K562 (cell line): Measurements from ENCODE around the gene POMGNT2. TPM values are rescaled to one million over a fixed set of nuclear protein-coding genes. Genes with fewer than 3 reads are reported as not detected.
A peak's percentile ranks its signal among the peaks of the same experiment; 100 is the strongest.

ENCODE experiments used
- ATAC-seq: fragments of 200-7000 bp; cut with Tn5 transposase; 3 replicates; pipeline ENCODE4 v1.9.1; 2020; ENCODE audit warnings: moderate library complexity
- BruUV-seq: library from RNA; stranded (reverse); fragments of 400-500 nt; replicated peaks from 2 replicates; lab custom pipeline; 2021; lab: Mats Ljungman, UMichigan
- CTCF ChIA-PET: fragments of 300-600 bp; formaldehyde crosslinking; extraction: SDS; loops from one replicate; lab custom pipeline; 2021; ENCODE audit warnings: low intra/inter-chr PET ratio; lab: Yijun Ruan, JAX
- POLR2A ChIA-PET: fragments of 300-600, 350-650 bp; sonication (Branson Sonifier 250); formaldehyde crosslinking; extraction: SDS; loops from one replicate; lab custom pipeline; 2021; ENCODE audit warnings: antibody characterized with exemption, inconsistent platforms; lab: Yijun Ruan, JAX
- DNase-seq, 4 experiments: peaks; one replicate each; pipeline versions ENCODE4 v3.0.0 to v3.0.0-alpha.2; 2011 to 2018; ENCODE audit warnings: low spot score in 3 of 4, mixed read lengths in 3 of 4; ENCODE audit errors: extremely low read depth in 1 of 4
- FAIRE-seq: peaks from 2 replicates; lab custom pipeline; 2011; peaks lifted over from hg19 to GRCh38; lab: Jason Lieb, UNC
- H2AFZ ChIP-seq: 2 replicates; pipeline ENCODE4 v1.6.0; 2011; ENCODE audit warnings: low read depth, low read length, control low read depth, inconsistent platforms
- H3K27ac ChIP-seq: fragments of 200-600 bp; 3 replicates; pipeline ENCODE4 v1.8.0; 2011; ENCODE audit warnings: low read depth, mild to moderate bottlenecking, control low read depth, inconsistent platforms, low read length, moderate library complexity, mixed read lengths; ENCODE audit errors: extremely low read depth
- H3K27me3 ChIP-seq, 2 experiments: fragments of 300-600 bp in 1 of 2; 2 replicates in 1 of 2; 3 replicates in 1 of 2; pipeline versions ENCODE4 v1.6.0 to v1.8.0; 2011; ENCODE audit warnings: inconsistent platforms in 2 of 2, low read length in 2 of 2, mild to moderate bottlenecking in 1 of 2, mixed read lengths in 1 of 2, moderate library complexity in 1 of 2; ENCODE audit not compliant: control insufficient read depth in 2 of 2, insufficient read depth in 2 of 2
- H3K36me3 ChIP-seq: fragments of 300-600 bp; 3 replicates; pipeline ENCODE4 v1.8.0; 2011; ENCODE audit warnings: mild to moderate bottlenecking, low read length, inconsistent platforms; ENCODE audit not compliant: control insufficient read depth, insufficient read depth
- H3K4me1 ChIP-seq, 2 experiments: fragments of 200-600 bp in 1 of 2; replicated peaks in 1 of 2; 2 replicates in 1 of 2; 3 replicates in 1 of 2; pipeline versions ENCODE4 v1.5.1 to v1.8.0; 2011; ENCODE audit warnings: inconsistent platforms in 2 of 2, low read length in 2 of 2, mild to moderate bottlenecking in 1 of 2, mixed read lengths in 1 of 2, moderate library complexity in 1 of 2; ENCODE audit not compliant: control insufficient read depth in 2 of 2, insufficient read depth in 2 of 2
- H3K4me2 ChIP-seq: 2 replicates; pipeline ENCODE4 v1.6.1; 2011; ENCODE audit warnings: low read length, control low read depth, inconsistent platforms, mixed read lengths; ENCODE audit not compliant: insufficient read depth
- H3K4me3 ChIP-seq: fragments of 200-600 bp; sonication (generic), shearing (Covaris generic); 2 replicates; pipeline ENCODE4 v1.5.1; 2016; ENCODE audit warnings: control low read depth, inconsistent platforms
- H3K79me2 ChIP-seq: fragments of 200-600 bp; 3 replicates; pipeline ENCODE4 v1.8.0; 2011; ENCODE audit warnings: low read length, inconsistent platforms; ENCODE audit not compliant: control insufficient read depth, insufficient read depth
- H3K9ac ChIP-seq, 2 experiments: 2 replicates each; pipeline versions ENCODE4 v1.6.0 to v1.6.1; 2011; ENCODE audit warnings: low read depth in 2 of 2, low read length in 2 of 2, control low read depth in 1 of 2, inconsistent platforms in 1 of 2, mild to moderate bottlenecking in 1 of 2, mixed read lengths in 1 of 2; ENCODE audit not compliant: insufficient read depth in 1 of 2
- H3K9me1 ChIP-seq: one replicate; pipeline ENCODE4 v1.6.0; 2011; ENCODE audit warnings: inconsistent platforms, mild to moderate bottlenecking, low read length, moderate library complexity; ENCODE audit not compliant: control insufficient read depth, insufficient read depth
- H3K9me3 ChIP-seq: replicated peaks from 2 replicates; pipeline ENCODE4 v1.5.1; 2011; ENCODE audit warnings: low read depth, low read length, inconsistent platforms; ENCODE audit not compliant: control insufficient read depth, insufficient read depth
- H4K20me1 ChIP-seq: replicated peaks from 2 replicates; pipeline ENCODE4 v1.6.1; 2011; ENCODE audit warnings: low read length, inconsistent platforms, mixed read lengths; ENCODE audit not compliant: control insufficient read depth, insufficient read depth
- CAMTA2 ChIP-seq: fragments of 250-450 bp; sonication (Bioruptor Pico); conservative IDR thresholded peaks from 2 replicates; pipeline ENCODE4 v1.5.1; 2022
- GATAD2A ChIP-seq: fragments of 450-650 bp; IDR thresholded peaks from 2 replicates; pipeline ENCODE4 v1.6.1; 2017
- MIER1 ChIP-seq: fragments of 450-650 bp; IDR thresholded peaks from 2 replicates; pipeline ENCODE4 v1.6.1; 2016; ENCODE audit warnings: antibody characterized with exemption, mild to moderate bottlenecking, low read depth
- STAT5A ChIP-seq: IDR thresholded peaks from 2 replicates; pipeline ENCODE4 v1.6.1; 2012; ENCODE audit warnings: low read length, inconsistent platforms, borderline replicate concordance
- TAF1 ChIP-seq: IDR thresholded peaks from 2 replicates; pipeline ENCODE4 v1.6.1; 2011; ENCODE audit warnings: mild to moderate bottlenecking, low read length, moderate library complexity; ENCODE audit not compliant: insufficient read depth, control insufficient read depth, severe bottlenecking; ENCODE audit errors: extremely low read depth
- TEAD2 ChIP-seq: fragments of 450-650 bp; IDR thresholded peaks from 2 replicates; pipeline ENCODE4 v1.6.1; 2016; ENCODE audit warnings: missing genetic modification characterization, control low read depth, missing compliant biosample characterization
- TFAP4 ChIP-seq: sonication (generic); formaldehyde crosslinking; IDR thresholded peaks from 2 replicates; pipeline ENCODE4 v1.8.0; 2022; ENCODE audit warnings: missing genetic modification reagents, mild to moderate bottlenecking, moderate library complexity, borderline replicate concordance
- ZNF583 ChIP-seq: fragments of 250-450 bp; sonication (Bioruptor Pico); IDR thresholded peaks from 2 replicates; pipeline ENCODE4 v1.4.0; 2020
- ZNF644 ChIP-seq: fragments of 200-800 bp; sonication (Bioruptor generic); IDR thresholded peaks from 2 replicates; pipeline ENCODE4 v1.6.1; 2016; ENCODE audit warnings: low read depth, missing genetic modification characterization, missing compliant biosample characterization
- WGBS: fragments of 100-300 bp; shearing (Covaris generic); methylation state at CpG from one replicate; pipeline ENCODE4 v1.1.6; 2016; ENCODE audit warnings: low coverage, mixed read lengths; ENCODE audit not compliant: insufficient coverage; ENCODE audit errors: missing lambda C conversion rate; 5-methylcytosine and 5-hydroxymethylcytosine counted together
- in situ Hi-C: fragments of 300-500 bp; cut with MboI; formaldehyde crosslinking; loops from 4 replicates; pipeline ENCODE4 v1.15.0; 2018; ENCODE audit warnings: inconsistent platforms, mixed read lengths
- intact Hi-C: fragments of 100-400 bp; cut with micrococcal nuclease; formaldehyde crosslinking; loops from 2 replicates; pipeline ENCODE4 v1.14.2; 2022
- polyA plus RNA-seq, 8 experiments: library from polyadenylated mRNA; depleted of rRNA in 4 of 8; stranded (reverse) in 5 of 8; unstranded in 3 of 8; fragments of >200 nt; fragmentation: Nextera tagmentation in 2 of 8; fragmentation: Illumina TruSeq in 1 of 8; extraction: Ambion mirVana in 2 of 8; extraction: Trizol in 1 of 8; gene quantifications; 2 replicates each; pipeline versions ENCODE4 v1.2.1 to v1.2.3, GENCODE V29; 2011 to 2014; ENCODE audit warnings: inconsistent platforms in 1 of 8, missing spikeins in 1 of 8
- total RNA-seq, 7 experiments: library from RNA; depleted of rRNA in 6 of 7; stranded (reverse); fragments of >200 nt in 6 of 7; fragmentation: Illumina TruSeq in 2 of 7; extraction: Trizol in 2 of 7; gene quantifications; 2 replicates each; pipeline versions ENCODE4 v1.2.1 to v1.2.3, GENCODE V29; 2011 to 2021; ENCODE audit warnings: low replicate concordance in 1 of 7

POMGNT2 gene
- total and polyA plus RNA-seq, 9 of the 15 experiments (the other 6 are each of a cell fraction or from before 2014, with no cell fraction given) = 0.65 to 14.1 (median 10.3) TPM

DNA sequence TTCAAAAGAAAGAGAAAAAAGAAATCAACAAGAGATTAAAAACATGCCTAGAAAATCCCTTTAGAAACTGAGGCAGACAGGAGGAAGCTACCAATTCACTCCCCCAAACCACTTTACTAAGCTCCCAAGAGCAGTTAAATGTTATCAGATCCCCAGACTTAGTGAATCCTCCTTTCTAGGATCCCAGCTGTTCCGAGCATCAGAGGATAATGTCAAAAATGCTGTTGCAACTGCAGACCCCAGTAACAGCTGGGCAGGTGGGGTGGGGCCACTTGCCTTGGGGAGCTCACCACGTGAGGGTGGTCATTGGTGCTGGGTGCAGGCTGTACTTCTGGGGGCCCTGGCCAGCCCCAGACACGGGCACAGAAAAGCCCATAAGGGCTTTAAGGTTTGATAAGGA is 9.1 kb downstream of the POMGNT2 start:
- no peak for FAIRE-seq
- CTCF ChIA-PET = no interaction called here

DNA sequence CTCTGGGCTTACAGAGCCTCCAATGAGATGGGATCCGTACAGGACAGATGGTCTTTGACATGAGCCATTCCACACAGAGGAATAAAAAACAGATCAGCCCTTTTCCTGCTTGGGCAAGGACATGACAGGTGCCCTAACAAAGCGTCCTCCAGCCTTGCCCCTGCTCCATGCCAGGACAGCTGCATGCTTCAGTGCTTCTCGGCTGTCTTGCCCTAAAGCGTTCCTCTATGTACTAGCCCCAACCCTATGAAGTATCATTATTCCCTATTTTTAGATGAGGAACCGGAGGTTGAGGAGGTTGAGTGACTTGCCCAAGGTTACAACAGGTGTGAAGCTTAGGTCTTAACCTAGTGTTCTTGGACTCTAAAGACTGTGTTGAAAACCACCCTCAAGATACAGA is 10.5 kb downstream of the POMGNT2 start:
- Histone ChIP-seq H4K20me1 (peaks cover 42% of the 10 kb centered on the region), H3K36me3 (no peaks in the 10 kb centered on the region), H2AFZ (no peak overlapping the region), H3K9ac (no peak overlapping the region), H3K4me1 (peaks cover 0 to 3% of the 10 kb centered on the region in 2 experiments; a peak in 1 of 5 replicates), H3K79me2 (no peaks in the 10 kb centered on the region), H3K27me3 (peaks cover 0 to 5% of the 10 kb centered on the region in 2 experiments; a peak in 1 of 5 replicates), H3K9me1 (no peaks in the 10 kb centered on the region), H3K4me2 (no peak overlapping the region), H3K27ac (no peak overlapping the region), H3K4me3 (no peak overlapping the region), H3K9me3 (no peaks in the 10 kb centered on the region)
- ChIA-PET POLR2A (no interaction called here), CTCF (no interaction called here)
- TF ChIP-seq MIER1 (no peak), STAT5A (no peak), CAMTA2 (CRISPR knock-in tag) (no peak), TEAD2 (no peak), ZNF583 (CRISPR knock-in tag) (no peak), ZNF644 (tag) (no peak)
- intact Hi-C loops (no loop called here), in situ Hi-C loops (no loop called here)
- WGBS = 27% methylated on average over 5 of the region's 5 CpGs
- ATAC-seq = no peak
- FAIRE-seq = no peak
- no peak for DNase-seq
- BruUV-seq = no TSS peak

More for the DNA sequence above, 9.1 kb downstream of the POMGNT2 start:
- in situ Hi-C loops = no loop called here
- intact Hi-C loops = no loop called here
- ATAC-seq (no peak), DNase-seq (no peak)
- peaks cover 45% of the 10 kb centered on the region for H4K20me1 ChIP-seq
- H3K27ac ChIP-seq = no peak overlapping the region
- H3K4me2 ChIP-seq = no peak overlapping the region
- no peaks in the 10 kb centered on the region for H3K9me3 ChIP-seq
- H3K79me2 ChIP-seq = no peaks in the 10 kb centered on the region; the same call in 2 of the 3 replicates
- POLR2A ChIA-PET = interaction anchor here (0.6 to 1.0 kb wide), 5 partner anchors 8 to 257 kb away, joined by 3 read pairs; no protein-coding TSS in a partner anchor
- 20% methylated on average over 3 of the region's 3 CpGs for WGBS
- no peak overlapping the region for H3K4me3 ChIP-seq
- no TSS peak for BruUV-seq
- peaks cover 0 to 5% of the 10 kb centered on the region in 2 experiments; a peak in 1 of 5 replicates for H3K27me3 ChIP-seq
- no peaks in the 10 kb centered on the region for H3K9me1 ChIP-seq
- no peak overlapping the region for H2AFZ ChIP-seq
- H3K36me3 ChIP-seq = no peaks in the 10 kb centered on the region
- H3K9ac ChIP-seq = no peak overlapping the region
- H3K4me1 ChIP-seq = peaks cover 0 to 3% of the 10 kb centered on the region in 2 experiments; a peak in 1 of 5 replicates
- TF ChIP-seq GATAD2A = no peak
- TF ChIP-seq TAF1 = no peak
- 0 out of 2 replicates have a peak, but pooled peaks have one; percentile 20 for TF ChIP-seq TFAP4 (CRISPR knock-in tag)
